NT2/D1 (cell line): ENCODE data around the gene TEX11.

ENCODE experiments used
- SUZ12 ChIP-seq: IDR thresholded peaks from 2 replicates; pipeline ENCODE4 v1.6.1; 2011; ENCODE audit not compliant: insufficient read length, insufficient read depth; ENCODE audit errors: extremely low read depth
- YY1 ChIP-seq: IDR thresholded peaks from 2 replicates; pipeline ENCODE4 v1.6.1; 2011; ENCODE audit not compliant: insufficient read length, insufficient read depth
- ZNF274 ChIP-seq: IDR thresholded peaks from 2 replicates; pipeline ENCODE4 v1.6.1; 2011; ENCODE audit warnings: mild to moderate bottlenecking, low read depth, low read length

DNA sequence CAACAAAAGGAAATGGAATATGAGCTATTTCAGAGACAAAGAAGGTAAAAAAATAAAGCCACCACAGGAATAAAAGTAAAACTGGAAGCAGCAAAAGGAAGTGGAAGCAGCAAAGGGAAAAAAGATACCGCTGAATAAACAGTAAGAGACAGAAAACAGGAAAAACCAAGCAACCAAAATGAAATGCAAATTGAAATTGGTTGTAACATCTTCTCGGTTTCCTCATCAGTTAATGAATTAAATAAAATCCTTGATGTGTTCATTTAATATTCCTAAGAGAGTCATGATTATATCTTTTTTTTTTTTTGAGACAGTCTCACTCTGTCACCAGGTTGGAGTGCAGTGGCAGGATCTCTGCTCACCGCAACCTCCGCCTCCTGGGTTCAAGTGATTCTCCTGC is 331.1 kb downstream of the TEX11 start:
- no peak for TF ChIP-seq YY1
- no peak for TF ChIP-seq SUZ12
- no peak for TF ChIP-seq ZNF274
